H1 (cell line): ENCODE results near the gene PTPRR.

Experiments used
- CTCF ChIP-seq, 3 experiments: IDR thresholded peaks; 1 replicate in 2 of 3; 2 replicates in 1 of 3; pipeline versions ENCODE4 v1.5.1 to v1.6.1; 2011; ENCODE audit warnings: low read length in 3 of 3, mild to moderate bottlenecking in 3 of 3, inconsistent platforms in 2 of 3, low read depth in 1 of 3, moderate library complexity in 1 of 3; ENCODE audit not compliant: insufficient read depth in 1 of 3; ENCODE audit errors: control extremely low read depth in 1 of 3
- EZH2 ChIP-seq: fragments of 200-600 bp; sonication (generic); IDR thresholded peaks from 2 replicates; pipeline ENCODE4 v1.7.1; 2012; ENCODE audit warnings: low read depth, mild to moderate bottlenecking, moderate library complexity, low read length, inconsistent platforms; ENCODE audit not compliant: severe bottlenecking
- MAX ChIP-seq: IDR thresholded peaks from 2 replicates; pipeline ENCODE4 v1.6.1; 2012; ENCODE audit warnings: inconsistent platforms
- RAD21 ChIP-seq, 2 experiments: IDR thresholded peaks in 1 of 2; conservative IDR thresholded peaks in 1 of 2; 2 replicates each; pipeline ENCODE4 v1.6.1; 2011; ENCODE audit warnings: low read depth in 2 of 2, low read length in 2 of 2, improper control_type of control experiment in 1 of 2, inconsistent platforms in 1 of 2, mild to moderate bottlenecking in 1 of 2, moderate library complexity in 1 of 2
- RFX5 ChIP-seq: IDR thresholded peaks from 2 replicates; pipeline ENCODE4 v1.6.1; 2011; ENCODE audit warnings: low read depth, low read length, improper control_type of control experiment, borderline replicate concordance

DNA sequence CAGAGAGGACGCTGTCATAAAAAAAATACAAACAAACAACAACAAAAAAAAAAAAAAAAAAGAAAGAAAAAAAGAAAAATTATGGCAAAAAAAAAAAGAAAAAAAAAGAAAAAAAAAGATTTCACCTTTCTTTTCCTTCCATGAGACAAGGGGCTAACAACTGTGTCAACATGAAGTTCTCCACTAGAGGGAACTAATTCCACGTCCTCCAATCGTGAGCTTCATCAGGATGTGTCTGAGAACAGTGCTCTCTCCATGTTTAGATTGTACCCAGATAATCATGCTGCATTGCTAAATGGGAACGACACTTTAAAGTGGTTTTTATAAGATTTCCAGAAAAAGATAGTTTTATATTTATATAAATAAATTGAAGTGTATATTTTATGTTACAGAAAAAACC lies 187.2 kb downstream of the PTPRR start:
- TF ChIP-seq RFX5 = no peak
- peak; percentile 92 to 93 for TF ChIP-seq RAD21 (IDR thresholded peaks at IDR 0.05 in 1 of 2, conservative IDR thresholded peaks at IDR 0.05 in 1 of 2; ENCODE audit: low read depth in 2 of 2, low read length in 2 of 2)
- peak in 2 of 3 experiments; percentile 69 to 76; a peak in 3 of 4 replicates for TF ChIP-seq CTCF (IDR thresholded peaks at IDR 0.05; ENCODE audit: control extremely low read depth in 1 of 3, insufficient read depth in 1 of 3, low read depth in 1 of 3, low read length in 3 of 3)
- TF ChIP-seq MAX = no peak
- no peak for TF ChIP-seq EZH2
